ENCODE results near the gene NCOA3.

The NCOA3 gene

DNA sequence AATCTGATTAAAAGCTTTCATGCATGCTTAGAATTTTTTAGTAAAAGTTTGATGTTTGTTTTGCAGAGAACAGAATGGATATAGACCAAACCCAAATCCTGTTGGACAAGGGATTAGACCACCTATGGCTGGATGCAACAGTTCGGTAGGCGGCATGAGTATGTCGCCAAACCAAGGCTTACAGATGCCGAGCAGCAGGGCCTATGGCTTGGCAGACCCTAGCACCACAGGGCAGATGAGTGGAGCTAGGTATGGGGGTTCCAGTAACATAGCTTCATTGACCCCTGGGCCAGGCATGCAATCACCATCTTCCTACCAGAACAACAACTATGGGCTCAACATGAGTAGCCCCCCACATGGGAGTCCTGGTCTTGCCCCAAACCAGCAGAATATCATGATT lies 133.6 kb downstream of the NCOA3 start:
- no peak for DNase-seq (ENCODE audit: low read depth in 3 of 3)

DNA sequence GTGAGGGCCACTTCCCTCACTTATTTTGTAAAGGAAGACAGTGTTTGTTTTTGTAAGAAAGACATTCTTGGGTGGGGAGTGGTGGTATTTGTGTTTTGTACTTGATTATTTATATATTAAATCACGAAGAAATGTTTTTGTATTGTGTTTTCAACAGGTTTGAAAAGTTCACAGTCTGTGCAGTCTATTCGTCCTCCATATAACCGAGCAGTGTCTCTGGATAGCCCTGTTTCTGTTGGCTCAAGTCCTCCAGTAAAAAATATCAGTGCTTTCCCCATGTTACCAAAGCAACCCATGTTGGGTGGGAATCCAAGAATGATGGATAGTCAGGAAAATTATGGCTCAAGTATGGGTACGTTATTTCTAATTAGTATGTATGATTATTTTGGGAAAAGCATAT lies 137.2 kb downstream of the NCOA3 start:
- no peak for DNase-seq (ENCODE audit: low read depth in 3 of 3)

DNA sequence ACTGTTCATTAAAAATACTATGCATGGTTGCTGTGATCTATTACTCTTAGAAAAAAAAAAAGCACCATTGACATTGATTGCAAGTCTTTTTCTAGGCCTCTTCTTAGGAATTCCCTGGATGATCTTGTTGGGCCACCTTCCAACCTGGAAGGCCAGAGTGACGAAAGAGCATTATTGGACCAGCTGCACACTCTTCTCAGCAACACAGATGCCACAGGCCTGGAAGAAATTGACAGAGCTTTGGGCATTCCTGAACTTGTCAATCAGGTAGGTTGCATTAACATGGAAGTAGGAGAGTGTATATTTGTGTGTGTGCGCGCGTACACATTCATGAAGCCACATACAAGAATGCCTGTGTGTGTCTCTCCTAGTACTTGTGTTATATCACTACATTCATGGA lies 140.4 kb downstream of the NCOA3 start:
- no peak for DNase-seq (ENCODE audit: low read depth in 3 of 3)

DNA sequence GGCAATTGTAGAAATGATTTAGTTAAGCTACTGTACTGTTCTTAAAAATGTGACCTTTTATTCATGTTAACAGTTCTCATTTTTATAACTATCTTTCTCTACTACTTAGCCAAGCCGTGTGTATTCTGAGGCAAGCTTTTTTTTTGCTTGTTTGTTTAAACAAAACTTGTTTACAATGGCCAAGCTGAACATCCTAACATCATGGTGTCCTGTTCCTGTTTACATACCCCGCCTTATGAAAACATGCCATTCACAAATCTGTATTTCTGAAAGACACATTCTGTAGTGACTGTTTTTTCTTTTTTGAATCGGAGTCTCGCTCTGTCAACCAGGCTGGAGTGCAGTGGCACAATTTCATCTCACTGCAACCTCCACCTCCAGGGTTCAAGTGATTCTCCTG lies 140.9 kb downstream of the NCOA3 start:
- DNase-seq (ENCODE audit: low read depth in 3 of 3): no peak

DNA sequence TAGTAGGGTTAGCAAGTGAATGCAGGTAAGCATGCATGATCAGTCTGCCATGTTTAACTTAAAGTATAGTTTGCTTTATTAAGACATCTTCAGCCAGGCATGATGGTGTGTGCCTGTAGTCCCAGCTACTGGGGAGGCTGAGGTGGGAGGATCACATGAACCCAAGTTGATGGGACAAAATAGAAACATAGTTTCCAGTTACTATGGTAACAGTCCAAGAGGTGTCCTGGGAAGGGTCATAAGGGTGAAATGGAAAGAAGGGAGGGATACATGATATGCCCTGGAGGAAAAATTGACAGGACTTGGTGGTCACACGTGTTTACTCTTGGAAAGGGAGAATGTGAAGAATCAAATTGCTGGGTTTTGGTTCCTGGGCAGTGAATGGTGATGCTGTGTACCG lies 143.9 kb downstream of the NCOA3 start:
- DNase-seq (ENCODE audit: low read depth in 3 of 3): no peak

DNA sequence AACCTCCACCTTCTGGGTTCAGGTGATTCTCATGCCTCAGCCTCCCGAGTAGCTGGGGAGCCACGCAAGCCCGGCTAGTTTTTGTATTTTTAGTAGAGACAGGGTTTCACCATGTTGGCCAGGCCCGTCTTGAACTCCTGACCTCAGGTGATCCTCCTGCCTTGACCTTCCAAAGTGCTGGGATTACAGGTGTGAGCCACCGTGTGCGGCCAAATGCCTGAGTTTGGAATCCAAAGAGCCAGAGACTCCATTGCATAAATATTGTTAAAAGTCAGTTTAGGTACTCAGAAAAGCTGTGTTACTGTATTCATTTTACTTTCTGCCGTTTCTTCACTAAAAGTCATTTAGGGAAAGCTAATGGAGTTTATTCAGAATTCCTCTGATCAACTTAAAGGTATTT lies 146.3 kb downstream of the NCOA3 start:
- DNase-seq (ENCODE audit: low read depth in 3 of 3): no peak

DNA sequence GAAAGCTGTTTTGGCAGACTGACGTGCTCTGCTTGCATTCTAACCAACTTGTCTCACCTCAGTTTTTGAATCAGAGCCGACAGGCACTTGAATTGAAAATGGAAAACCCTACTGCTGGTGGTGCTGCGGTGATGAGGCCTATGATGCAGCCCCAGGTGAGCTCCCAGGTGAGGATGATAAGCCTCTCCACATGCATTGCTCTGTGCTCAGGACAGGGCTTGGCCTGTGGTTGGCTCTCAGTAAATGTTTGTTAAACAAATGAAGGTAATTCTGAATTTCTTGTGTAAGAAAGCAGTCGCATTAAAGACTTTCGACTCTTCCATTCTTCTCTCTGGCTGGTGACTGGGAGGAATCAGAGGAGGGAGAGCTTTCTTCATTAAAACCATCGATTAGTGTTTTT lies 147.3 kb downstream of the NCOA3 start:
- no peak for DNase-seq (ENCODE audit: low read depth in 3 of 3)

DNA sequence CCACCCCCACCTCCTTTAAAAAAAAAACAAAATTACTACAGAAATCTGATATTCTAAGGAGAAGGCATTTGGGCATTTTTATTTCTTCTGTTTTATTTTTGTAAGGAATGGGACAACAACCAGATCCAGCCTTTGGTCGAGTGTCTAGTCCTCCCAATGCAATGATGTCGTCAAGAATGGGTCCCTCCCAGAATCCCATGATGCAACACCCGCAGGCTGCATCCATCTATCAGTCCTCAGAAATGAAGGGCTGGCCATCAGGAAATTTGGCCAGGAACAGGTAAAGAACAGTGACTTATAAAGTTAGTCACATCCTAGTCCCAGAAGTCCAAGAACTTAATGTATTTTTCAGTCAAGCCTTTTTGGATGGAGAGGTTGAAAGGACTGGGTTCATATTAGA lies 150.6 kb downstream of the NCOA3 start:
- no peak for DNase-seq (ENCODE audit: low read depth in 3 of 3)

DNA sequence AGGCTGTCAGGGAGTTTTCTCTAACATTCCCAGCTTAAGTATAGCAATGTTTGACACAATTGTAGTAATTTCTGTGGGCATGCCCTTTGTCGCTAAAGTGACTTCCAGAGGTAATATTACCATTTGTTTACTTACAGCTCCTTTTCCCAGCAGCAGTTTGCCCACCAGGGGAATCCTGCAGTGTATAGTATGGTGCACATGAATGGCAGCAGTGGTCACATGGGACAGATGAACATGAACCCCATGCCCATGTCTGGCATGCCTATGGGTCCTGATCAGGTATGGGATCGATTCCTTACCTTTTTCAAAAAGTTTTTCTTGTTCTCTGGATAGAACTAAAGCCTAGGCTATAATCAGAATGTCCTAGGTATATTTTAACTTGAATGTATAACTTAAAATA lies 151.1 kb downstream of the NCOA3 start:
- no peak for DNase-seq (ENCODE audit: low read depth in 3 of 3)

DNA sequence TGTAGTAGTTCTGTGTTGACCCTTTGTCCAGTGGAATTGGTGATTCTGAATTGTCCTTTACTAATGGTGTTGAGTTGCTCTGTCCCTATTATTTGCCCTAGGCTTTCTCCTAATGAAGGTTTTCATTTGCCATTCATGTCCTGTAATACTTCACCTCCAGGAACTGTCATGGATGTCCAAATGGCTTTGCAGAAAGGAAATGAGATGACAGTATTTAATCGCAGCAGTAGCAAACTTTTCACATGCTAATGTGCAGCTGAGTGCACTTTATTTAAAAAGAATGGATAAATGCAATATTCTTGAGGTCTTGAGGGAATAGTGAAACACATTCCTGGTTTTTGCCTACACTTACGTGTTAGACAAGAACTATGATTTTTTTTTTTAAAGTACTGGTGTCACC lies 152.2 kb downstream of the NCOA3 start:
- DNase-seq (ENCODE audit: low read depth in 3 of 3): no peak

DNA sequence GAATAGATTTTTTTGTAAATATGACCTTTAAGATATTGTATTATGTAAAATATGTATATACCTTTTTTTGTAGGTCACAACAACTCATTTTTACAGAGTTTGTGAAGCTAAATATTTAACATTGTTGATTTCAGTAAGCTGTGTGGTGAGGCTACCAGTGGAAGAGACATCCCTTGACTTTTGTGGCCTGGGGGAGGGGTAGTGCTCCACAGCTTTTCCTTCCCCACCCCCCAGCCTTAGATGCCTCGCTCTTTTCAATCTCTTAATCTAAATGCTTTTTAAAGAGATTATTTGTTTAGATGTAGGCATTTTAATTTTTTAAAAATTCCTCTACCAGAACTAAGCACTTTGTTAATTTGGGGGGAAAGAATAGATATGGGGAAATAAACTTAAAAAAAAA lies 152.7 kb downstream of the NCOA3 start:
- DNase-seq (ENCODE audit: low read depth in 3 of 3): no peak

DNA sequence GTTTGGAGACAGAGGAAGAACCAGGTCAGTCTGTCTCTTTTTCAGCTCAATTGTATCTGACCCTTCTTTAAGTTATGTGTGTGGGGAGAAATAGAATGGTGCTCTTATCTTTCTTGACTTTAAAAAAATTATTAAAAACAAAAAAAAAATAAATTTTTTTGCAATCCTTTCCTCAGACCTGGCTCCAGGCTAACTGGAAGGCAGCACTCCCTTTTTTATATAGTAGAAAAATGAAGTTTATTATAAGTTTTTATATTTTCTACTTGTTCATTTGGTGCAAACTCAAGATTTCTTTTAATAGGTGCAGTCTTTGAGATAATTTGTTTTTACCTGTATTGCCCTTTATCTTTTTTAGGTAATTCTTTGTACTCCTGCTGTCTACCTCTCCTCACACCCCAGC lies 153.9 kb downstream of the NCOA3 start:
- no peak for DNase-seq (ENCODE audit: low read depth in 3 of 3)

DNA sequence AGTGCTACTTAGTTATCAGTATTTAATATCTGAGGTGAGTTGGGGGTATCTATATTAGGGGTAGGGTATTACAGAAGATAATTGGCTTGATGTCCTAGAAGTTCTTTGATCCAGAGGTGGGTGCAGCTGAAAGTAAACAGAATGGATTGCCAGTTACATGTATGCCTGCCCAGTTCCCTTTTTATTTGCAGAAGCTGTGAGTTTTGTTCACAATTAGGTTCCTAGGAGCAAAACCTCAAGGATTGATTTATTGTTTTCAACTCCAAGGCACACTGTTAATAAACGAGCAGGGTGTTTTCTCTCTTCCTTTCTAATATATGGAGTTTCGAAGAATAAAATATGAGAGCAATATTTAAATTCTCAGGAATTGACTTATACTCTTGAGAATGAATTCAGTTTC lies 154.6 kb downstream of the NCOA3 start:
- DNase-seq (ENCODE audit: low read depth in 3 of 3): no peak

DNA sequence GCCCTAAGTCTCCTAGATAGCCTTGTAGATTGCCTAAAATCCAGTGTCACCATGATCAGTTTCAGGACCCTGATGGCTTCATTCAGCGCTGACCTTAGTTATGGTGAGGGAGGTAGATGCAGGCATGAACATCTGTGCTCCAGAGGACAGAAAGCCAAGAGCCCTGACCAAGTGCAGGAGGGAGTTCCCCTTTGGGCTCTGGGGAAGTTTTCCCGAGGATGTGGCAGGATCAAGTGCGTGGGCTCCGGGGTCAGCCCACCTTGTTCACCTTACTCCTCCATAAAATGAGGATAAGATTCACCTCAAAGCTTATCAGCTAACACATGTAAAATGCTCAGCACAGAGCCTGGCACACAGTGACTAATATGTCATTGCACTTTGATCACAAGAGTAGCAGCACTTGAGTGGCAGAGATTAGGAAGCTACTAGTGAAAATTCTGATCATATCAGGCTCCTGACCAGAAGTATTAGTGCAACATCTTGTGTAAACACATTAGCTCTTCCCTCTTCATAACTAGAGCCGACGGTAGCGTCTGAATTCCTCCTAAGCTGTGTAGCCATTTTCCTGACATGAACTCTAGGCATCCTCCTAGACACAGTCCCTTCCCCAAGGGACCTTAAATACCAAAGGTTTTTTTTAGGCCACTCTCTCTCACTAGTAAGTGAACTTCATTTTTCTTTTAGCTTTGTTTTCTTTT lies 158.4 kb downstream of the NCOA3 start:
- no peak for DNase-seq (ENCODE audit: low read depth in 3 of 3)

DNA sequence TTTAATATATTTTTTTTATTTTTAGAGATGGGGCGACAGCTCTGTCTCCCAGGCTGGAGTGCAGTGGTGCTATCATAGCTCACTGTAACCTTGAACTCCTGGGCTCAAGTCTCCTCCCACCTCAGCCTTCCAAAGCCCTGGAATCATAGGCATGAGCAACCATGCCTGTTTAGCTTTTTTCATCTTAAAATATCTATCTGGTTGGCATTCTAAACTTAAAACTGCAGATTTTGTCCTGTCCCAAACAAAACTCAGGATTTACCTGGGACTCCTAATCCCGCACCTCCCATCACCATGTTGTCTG lies 158.9 kb downstream of the NCOA3 start:
- no peak for DNase-seq (ENCODE audit: low read depth in 3 of 3)

DNA sequence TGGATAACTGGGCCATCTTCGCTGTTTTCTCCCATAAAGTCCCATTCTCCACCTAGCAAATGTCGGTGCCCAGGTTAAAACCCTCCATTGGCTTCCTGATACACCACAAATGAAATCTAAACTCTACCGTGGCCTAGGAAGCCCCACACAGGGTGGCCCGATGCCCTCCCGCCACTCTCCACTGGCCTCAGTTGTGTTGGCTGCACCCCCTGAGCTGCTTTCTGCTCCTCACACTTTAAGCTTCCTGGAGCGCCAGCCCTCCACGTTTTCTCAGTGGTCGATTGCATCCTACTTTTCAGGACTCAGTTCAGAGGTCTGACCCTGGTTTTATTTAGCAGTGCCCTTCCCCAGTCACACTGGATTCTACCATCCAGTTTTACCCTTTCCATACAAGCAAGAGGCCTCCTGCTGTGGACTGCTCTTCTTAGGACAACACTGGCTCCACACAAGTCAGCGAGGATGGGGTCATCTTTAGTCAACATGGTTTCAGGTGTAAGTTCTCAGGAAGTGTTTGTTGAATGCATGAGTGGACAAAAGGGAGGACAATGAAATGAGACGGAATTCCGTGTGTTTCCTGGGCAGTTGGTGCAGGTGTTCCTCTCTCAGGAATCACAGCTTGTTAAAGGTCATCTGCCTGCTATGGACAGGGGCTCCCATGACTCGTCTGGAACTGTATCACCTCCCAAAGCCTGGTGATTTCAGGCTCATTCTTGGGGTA lies 159.5 kb downstream of the NCOA3 start:
- DNase-seq (ENCODE audit: low read depth in 3 of 3): no peak

DNA sequence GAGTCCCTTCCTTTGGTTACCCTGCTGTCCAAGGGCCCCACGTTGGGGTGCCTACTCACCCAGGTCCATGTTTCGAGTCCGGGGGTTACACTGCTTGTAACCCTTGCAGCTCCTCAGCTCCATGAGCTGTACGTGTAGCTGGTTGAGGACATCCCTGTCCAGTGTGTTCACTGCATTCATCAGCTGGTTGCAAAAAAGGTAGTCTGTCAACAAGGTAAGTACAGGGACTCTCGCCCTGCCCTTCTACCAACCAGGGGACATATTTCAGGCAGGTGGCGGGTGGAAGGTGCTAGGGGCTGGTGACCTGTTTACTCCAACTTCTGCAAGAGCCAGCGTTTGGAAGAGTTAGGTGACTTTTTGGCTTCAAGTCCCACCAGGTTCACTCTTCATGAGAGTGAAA lies 160.0 kb downstream of the NCOA3 start:
- DNase-seq (ENCODE audit: low read depth in 3 of 3): no peak

DNA sequence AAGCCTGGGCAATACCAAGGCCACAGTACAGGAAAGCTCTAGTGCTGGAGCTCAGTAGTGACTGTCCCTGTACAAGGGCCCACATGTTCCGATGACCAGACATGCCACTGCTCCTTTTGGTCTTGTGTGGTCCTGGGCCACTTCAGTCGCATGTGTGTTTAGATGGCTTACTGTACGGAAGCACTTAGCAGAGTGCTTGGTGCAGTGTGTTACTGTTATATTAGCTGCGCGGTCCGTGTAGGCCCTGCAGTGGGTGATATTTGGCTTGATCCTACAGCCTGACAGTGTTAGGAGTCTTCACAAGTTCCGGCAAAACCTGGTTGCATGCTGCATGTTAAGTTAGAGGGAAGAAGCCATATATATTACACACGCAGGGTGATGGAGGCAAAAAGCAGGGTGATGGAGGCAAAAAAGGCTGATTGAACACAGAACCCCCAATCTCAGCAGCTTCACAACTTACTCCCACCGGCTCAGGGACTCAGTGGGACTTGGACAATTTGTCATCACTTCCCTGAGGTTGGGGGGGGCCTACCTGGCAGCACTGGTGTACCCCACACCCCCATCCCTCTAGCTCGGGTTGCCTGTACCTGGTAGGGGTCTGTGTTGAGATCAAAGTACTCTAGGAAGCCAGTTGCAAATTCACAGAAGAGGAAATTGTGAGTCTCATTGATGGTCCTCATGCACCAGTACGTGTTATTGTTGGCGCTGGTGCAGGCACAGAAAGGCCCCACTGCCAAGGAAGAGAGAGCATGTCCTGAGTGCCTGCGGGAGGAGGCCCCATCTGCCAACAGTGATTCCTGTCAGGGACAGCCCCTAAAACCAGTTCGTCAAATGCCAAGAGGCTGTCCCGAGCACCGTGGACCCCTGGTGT lies 161.0 kb downstream of the NCOA3 start:
- DNase-seq (ENCODE audit: low read depth in 3 of 3): no peak

DNA sequence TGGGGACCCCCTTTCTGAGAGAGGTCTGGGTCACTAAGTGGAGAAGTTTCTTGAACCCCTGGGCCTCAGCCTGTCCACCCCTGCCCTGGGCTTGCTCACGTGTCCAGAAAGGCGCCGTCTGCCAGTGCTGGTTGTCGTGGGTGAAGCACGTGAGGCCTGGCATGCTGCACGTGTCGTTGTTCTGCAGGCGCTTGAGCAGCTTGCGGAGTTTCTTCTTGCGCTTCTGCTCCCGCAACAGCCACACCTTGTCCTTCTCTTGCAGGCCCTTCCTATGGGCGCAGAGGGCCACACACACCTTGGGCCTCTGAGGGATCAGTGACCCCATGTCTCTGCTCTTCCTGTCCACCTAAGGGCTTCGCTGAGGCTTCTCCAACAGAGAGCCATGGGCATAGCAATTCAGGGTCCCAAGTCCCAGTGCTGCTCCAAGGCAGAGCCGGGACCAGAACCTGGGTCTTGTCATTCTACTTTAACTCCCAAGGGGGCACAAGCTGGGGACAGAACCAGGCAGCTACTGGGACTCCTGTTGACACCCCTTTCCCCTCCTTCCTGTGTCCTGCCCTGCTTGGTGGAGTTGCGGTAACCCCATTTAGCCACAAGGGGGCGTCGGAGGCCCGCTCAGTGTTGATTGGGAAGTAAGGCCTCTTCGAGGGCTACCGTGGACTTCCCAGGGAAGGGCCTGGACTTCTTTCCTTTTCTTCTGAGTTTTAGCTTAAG lies 161.8 kb downstream of the NCOA3 start:
- DNase-seq (ENCODE audit: low read depth in 3 of 3): peak; percentile 46 to 54 (median 49)

DNA sequence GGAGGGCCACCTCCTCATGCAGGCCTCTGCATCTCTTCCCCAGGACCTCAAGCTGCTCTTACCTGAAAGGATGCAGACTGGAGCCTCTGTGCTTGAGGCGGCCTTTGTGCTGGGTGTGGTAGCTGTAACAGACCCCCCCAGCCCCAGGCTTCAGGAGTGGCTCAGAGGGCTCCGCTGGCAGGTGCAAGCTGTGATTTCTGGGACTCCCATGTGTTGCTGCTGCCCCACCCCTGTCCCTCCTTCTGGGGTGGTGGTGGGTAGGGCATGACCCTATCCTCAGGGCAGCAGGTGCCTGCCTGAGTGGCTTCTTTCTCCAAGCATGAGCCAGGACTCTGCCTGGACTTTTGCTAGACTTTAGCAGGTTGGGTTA lies 162.4 kb downstream of the NCOA3 start:
- DNase-seq (ENCODE audit: low read depth in 3 of 3): no peak

DNA sequence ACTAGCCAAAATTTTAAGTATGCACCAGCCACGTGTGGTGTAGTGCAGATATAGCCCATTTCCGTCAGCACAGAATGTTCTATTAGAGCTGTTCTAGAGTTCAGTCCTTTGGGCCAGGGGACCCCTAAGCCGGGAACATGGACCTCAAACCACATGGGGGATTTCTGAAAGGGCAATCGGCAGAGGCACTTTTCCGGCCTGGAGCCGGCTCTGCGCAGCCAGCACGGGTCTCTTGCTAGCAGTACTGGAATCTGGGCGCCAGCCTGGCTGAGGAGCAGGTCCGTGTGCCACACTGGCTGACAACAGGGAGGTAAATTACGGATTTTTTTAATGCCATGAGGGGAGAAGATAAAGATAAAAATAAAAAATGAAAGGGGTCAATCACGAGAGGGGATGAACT lies 163.1 kb downstream of the NCOA3 start:
- DNase-seq (ENCODE audit: low read depth in 3 of 3): no peak

DNA sequence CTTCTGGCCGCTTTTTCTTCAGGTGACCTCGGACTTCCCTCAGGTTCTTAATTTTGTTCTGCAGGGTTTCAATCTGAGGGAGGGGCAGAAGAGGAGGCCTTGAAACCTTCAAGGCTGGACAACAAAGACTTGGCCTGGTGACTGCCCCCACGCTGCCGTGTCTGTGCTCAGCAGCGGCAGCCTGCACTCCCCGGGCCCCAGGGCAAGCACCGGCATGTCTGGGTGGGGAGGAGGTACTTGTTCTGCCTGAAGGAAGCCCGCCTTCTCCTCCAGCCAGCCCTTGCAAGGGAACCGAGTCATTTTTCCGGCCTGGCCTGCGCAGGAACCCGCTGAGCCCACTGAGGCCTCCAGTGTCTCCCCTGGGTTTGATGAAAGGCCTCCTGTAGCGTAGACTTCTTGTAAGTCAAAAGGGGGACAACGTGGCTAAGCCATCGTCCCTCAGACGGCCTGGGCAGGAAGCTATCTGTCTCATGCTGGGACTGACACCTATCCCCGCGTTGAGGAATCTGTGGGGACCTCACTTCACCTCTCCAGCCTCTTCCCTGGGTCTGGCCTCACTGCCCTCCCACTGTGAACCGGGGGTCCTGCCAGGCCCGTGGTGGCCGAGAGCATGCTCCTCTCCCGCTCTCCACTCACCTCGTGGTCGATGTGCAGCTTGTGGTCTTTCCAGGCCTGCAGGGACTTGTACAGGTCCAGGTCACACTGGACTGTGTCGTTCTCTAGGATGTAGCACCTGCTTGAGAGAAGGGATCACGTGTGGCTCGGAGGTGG lies 163.7 kb downstream of the NCOA3 start:
- DNase-seq (ENCODE audit: low read depth in 3 of 3): no peak
